Heart left ventricle (tissue), 16 donors: ENCODE data around the gene GLS2. TPM values are rescaled to one million over a fixed set of nuclear protein-coding genes. Genes with fewer than 3 reads are reported as not detected.

Source experiments
- ATAC-seq, 4 donors: fragments of 200-7000 bp; cut with Tn5 transposase; one replicate each; pipeline ENCODE4 v1.9.1; 2020 to 2022; ENCODE audit warnings: moderate library complexity in 4 of 4, mild to moderate bottlenecking in 3 of 4, moderate number of reproducible peaks in 1 of 4
- DNase-seq, 5 donors: peaks; one replicate each; pipeline ENCODE4 v3.0.0-alpha.2; 2020
- H3K27ac ChIP-seq, 12 donors: fragments of 200-600 bp; sonication (generic) in 4 of 12; one replicate each; pipeline versions ENCODE4 v1.5.0 to v1.8.0; 2016 to 2022; ENCODE audit warnings: mild to moderate bottlenecking in 2 of 12
- H3K27me3 ChIP-seq, 9 donors: fragments of 200-600 bp; sonication (generic) in 2 of 9; one replicate each; pipeline versions ENCODE4 v1.5.1 to v1.8.0; 2016 to 2022; ENCODE audit warnings: mild to moderate bottlenecking in 3 of 9
- H3K36me3 ChIP-seq, 9 donors: fragments of 200-600 bp; sonication (generic) in 2 of 9; one replicate each; pipeline versions ENCODE4 v1.5.0 to v1.8.0; 2018 to 2022; ENCODE audit warnings: mild to moderate bottlenecking in 2 of 9
- H3K4me1 ChIP-seq, 12 donors: fragments of 200-600 bp; sonication (generic) in 4 of 12; one replicate each; pipeline versions ENCODE4 v1.5.0 to v1.8.0; 2016 to 2022; ENCODE audit warnings: mild to moderate bottlenecking in 3 of 12
- H3K4me3 ChIP-seq, 12 donors: fragments of 200-600 bp; sonication (generic) in 4 of 12; one replicate each; pipeline versions ENCODE4 v1.5.0 to v1.8.0; 2017 to 2022; ENCODE audit warnings: mild to moderate bottlenecking in 9 of 12, moderate library complexity in 4 of 12
- H3K9me3 ChIP-seq, 12 donors: fragments of 200-600 bp; sonication (generic) in 4 of 12; one replicate each; pipeline versions ENCODE4 v1.5.0 to v1.8.0; 2016 to 2022; ENCODE audit warnings: mild to moderate bottlenecking in 1 of 12
- POLR2A ChIP-seq, 2 donors: fragments of 450-650 bp; IDR thresholded peaks; one replicate each; pipeline ENCODE4 v1.6.1; 2017; ENCODE audit warnings: antibody characterized with exemption in 2 of 2, mild to moderate bottlenecking in 2 of 2, moderate library complexity in 2 of 2
- WGBS, 4 donors: extraction: QIAGEN DNeasy Blood & Tissue Kit in 2 of 4; methylation state at CpG; one replicate each; pipeline versions ENCODE4 v1.1.5 to v1.1.7; 2013 to 2018; 5-methylcytosine and 5-hydroxymethylcytosine counted together
- intact Hi-C, 10 donors: fragments of 100-400 bp; cut with DNase I; formaldehyde crosslinking; loops; one replicate each; pipeline versions ENCODE4 v1.11.1 to v1.14.2; 2022
- polyA plus RNA-seq, 2 donors: library from polyadenylated mRNA; stranded (reverse); fragments of 200-250 nt; gene quantifications; one replicate each; pipeline ENCODE4 v1.2.3, GENCODE V29; 2013
- total RNA-seq, 9 donors: library from RNA; depleted of rRNA in 2 of 9; stranded (reverse); fragments of >200 nt in 2 of 9; fragmentation: NEBNext Ultra II Directional in 3 of 9; extraction: Animal tissue kit (Norgen Biotek cat#: 25700) in 3 of 9; gene quantifications; one replicate each; pipeline versions ENCODE4 v1.1.0 to v1.2.4, GENCODE V29; 2016 to 2023
- TF ChIP-seq, protein P1 (sequence below), 12 donors: fragments of 200-600 bp; sonication (generic) in 4 of 12; IDR thresholded peaks; one replicate each; pipeline versions ENCODE4 v1.5.0 to v1.8.0; 2018 to 2022; ENCODE audit warnings: antibody characterized with exemption in 12 of 12, mild to moderate bottlenecking in 5 of 12
- donor health status: ischemic (EF 13 %, LVEDD 7.1; RV severe dilation, severe dysfunction).
- donor health status: healthy with polysubstance abuse.
- donor health status: DM: no; HTN: yes; CAD: no.
- donor health status: DM: no; HTN: no; CAD: no.
- donor health status: ischemic (EF 25% LVEDD 6.9; RV normal size, moderate dysfunction).
- donor health status: ischemic (EF 25% LVEDD 5.7; RV mildly dilated, moderate dysfunction).
- donor health status: healthy.
- donor health status: DM: yes; HTN: yes; CAD: no.
- donor health status: ischemic (EF 35%, LVEDD 5.7; RV mildly dilated, moderate dysfunction).
- donor health status: nonischemic (EF 11% LVEDD 7.7; RV severe dilation, severe dysfunction).
- donor health status: DM: yes; HTN: yes; CAD: no.
- donor health status: PGD.
- donor health status: ischemic (EF 29% LVEDD 5.4; RV normal size, mild dysfunction).
- donor health status: nonischemic (EF 23%, LVEDD 6.1; RV moderate dilation, normal function).

The GLS2 gene
- total and polyA plus RNA-seq, 11 donors = 0.28 to 1.5 (median 0.80) TPM

DNA sequence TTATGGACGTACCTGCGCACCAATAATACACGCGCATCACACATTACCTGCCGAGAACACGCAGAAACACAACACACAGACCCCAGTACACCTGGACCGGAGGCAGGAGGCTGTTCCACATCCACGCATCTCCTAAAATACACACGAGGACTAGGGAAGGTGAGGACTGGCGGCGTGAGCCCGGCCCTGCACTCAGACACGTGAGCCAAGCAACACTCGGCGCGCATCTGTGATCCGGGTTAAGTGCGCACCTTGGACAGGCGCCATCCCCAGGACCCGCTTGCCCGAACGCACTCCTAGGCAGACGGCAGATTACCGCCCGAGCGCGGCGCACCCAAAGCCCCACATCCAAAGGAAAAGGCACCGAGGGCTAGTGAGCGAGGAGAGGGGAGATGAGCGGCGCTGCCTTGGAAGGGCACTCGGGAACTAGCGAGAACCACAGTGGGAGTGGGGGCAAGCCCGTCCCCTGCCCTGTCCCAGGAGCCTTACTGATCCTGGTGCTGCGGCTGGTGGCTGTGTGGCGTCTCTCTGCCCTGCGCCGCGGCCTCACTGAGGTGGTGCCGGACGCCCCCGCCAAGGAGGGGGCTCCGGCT, 417 bp downstream of the GLS2 start:
- Histone ChIP-seq H3K27ac (peak overlapping the region in 1 of 12 donors; percentile 18), H3K4me3 (peak overlapping the region; percentile 21 to 83 (median 66)), H3K4me1 (peaks cover 0 to 22% (median 9%) of the 10 kb centered on the region in 12 donors), H3K27me3 (peaks cover 0 to 25% (median 0%) of the 10 kb centered on the region in 9 donors), H3K9me3 (no peaks in the 10 kb centered on the region), H3K36me3 (no peaks in the 10 kb centered on the region)
- intact Hi-C loops = no loop called here
- 6 to 22% (median 7%) methylated on average over 22 to 44 of the region's 44 CpGs for WGBS, 4 donors
- DNase-seq (peak in 3 of 5 donors; percentile 25 to 67 (median 49)), ATAC-seq (peak; percentile 32 to 61 (median 50))
- no peak for TF ChIP-seq POLR2A (IDR thresholded peaks at IDR 0.05)
- TF ChIP-seq, protein P1, sequence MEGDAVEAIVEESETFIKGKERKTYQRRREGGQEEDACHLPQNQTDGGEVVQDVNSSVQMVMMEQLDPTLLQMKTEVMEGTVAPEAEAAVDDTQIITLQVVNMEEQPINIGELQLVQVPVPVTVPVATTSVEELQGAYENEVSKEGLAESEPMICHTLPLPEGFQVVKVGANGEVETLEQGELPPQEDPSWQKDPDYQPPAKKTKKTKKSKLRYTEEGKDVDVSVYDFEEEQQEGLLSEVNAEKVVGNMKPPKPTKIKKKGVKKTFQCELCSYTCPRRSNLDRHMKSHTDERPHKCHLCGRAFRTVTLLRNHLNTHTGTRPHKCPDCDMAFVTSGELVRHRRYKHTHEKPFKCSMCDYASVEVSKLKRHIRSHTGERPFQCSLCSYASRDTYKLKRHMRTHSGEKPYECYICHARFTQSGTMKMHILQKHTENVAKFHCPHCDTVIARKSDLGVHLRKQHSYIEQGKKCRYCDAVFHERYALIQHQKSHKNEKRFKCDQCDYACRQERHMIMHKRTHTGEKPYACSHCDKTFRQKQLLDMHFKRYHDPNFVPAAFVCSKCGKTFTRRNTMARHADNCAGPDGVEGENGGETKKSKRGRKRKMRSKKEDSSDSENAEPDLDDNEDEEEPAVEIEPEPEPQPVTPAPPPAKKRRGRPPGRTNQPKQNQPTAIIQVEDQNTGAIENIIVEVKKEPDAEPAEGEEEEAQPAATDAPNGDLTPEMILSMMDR (IDR thresholded peaks at IDR 0.05) = no peak

DNA sequence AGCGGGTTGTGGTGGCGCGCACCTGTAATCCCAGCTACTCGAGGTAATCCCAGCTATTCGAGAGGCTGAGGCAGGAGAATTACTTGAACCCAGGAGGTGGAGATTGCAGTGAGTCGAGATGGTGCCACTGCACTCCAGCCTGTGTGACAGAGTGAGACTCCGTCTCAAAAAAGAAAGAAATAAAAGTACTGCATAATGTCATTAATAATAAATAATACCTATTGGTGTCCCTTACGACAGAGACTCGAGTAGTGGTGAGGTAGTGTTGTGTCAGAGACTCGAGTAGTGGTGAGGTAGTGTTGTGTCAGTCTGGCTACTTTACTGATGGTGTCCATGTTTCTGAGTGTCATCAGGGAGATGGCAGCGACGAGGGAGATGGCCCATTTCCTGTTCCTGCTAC, 1.3 kb downstream of the GLS2 start:
- intact Hi-C loops = no loop called here
- no peak for DNase-seq
- Histone ChIP-seq H3K36me3 (no peaks in the 10 kb centered on the region), H3K27ac (no peak overlapping the region), H3K27me3 (peaks cover 0 to 25% (median 0%) of the 10 kb centered on the region in 9 donors), H3K4me1 (peaks cover 0 to 22% (median 9%) of the 10 kb centered on the region in 12 donors), H3K9me3 (no peaks in the 10 kb centered on the region), H3K4me3 (no peak overlapping the region)
- WGBS, 4 donors = 78 to 87% (median 85%) methylated on average over 12 of the region's 12 CpGs
- ATAC-seq = no peak
- TF ChIP-seq POLR2A (IDR thresholded peaks at IDR 0.05) = no peak
- TF ChIP-seq, protein P1 (IDR thresholded peaks at IDR 0.05) = no peak

DNA sequence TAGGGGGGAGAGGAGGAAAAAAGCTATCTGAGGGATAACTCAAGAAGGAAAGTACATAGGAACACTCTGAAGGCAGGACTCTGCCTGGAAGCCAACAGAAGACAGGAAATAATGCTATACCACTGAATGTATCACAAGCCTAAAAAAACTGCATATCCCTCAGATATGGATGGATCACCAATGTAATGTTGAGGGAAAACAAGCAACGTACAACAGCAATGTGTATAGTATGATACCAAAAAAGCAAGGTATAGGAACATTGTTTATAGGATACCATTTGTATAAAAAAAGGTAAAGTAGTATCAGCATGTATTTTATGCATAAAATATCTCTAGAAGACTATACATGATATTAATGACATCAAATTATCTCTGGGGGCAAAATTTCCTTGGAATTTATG, 3.4 kb downstream of the GLS2 start:
- Histone ChIP-seq H3K27ac (no peak overlapping the region), H3K4me1 (peaks cover 0 to 22% (median 9%) of the 10 kb centered on the region in 12 donors), H3K27me3 (peaks cover 0 to 13% (median 0%) of the 10 kb centered on the region in 9 donors), H3K4me3 (no peak overlapping the region), H3K9me3 (no peaks in the 10 kb centered on the region), H3K36me3 (no peaks in the 10 kb centered on the region)
- DNase-seq = no peak
- intact Hi-C loops = no loop called here
- WGBS, 4 donors = 83 to 89% (median 87%) methylated on average over 1 of the region's 1 CpG
- TF ChIP-seq, protein P1 (IDR thresholded peaks at IDR 0.05) = no peak
- TF ChIP-seq POLR2A (IDR thresholded peaks at IDR 0.05) = no peak
- ATAC-seq = no peak

DNA sequence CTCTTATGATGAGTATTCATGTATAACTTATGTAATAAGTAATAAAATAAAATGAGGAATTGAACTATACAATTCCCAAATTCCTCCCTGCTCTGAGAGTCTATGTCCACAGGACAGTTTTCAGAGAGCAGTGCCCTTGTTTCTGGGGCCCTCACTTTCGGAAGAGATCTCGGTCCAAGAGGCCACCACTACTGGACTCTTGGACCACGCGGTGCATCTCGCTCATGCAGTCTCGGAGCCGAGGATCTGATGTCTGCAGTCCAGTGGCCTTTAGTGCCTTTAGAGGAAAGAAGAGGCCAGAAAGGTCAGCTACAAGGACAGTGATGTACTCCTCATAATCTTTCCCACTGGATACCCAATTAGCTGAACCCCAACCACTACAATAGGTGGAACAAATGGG, 8.3 kb downstream of the GLS2 start:
- Histone ChIP-seq H3K27ac (no peak overlapping the region), H3K9me3 (no peaks in the 10 kb centered on the region), H3K4me1 (peaks cover 0 to 4% (median 0%) of the 10 kb centered on the region in 12 donors), H3K27me3 (no peaks in the 10 kb centered on the region), H3K36me3 (no peaks in the 10 kb centered on the region), H3K4me3 (no peak overlapping the region)
- no peak for DNase-seq
- WGBS, 4 donors = 90 to 95% (median 93%) methylated on average over 7 of the region's 7 CpGs
- intact Hi-C loops = no loop called here
- ATAC-seq = no peak
- TF ChIP-seq, protein P1 (IDR thresholded peaks at IDR 0.05) = no peak
- TF ChIP-seq POLR2A (IDR thresholded peaks at IDR 0.05) = no peak
